ENCODE data around the gene STEAP4. TPM values are rescaled to one million over a fixed set of nuclear protein-coding genes. Genes with fewer than 3 reads are reported as not detected.

The STEAP4 gene
- total RNA-seq, 1 experiment from 2014 or later: under 0.01 TPM

- no peak overlapping the region for H3K4me3 ChIP-seq (ENCODE audit: insufficient read depth, low read depth, low read length)
- no peak for DNase-seq
- no peaks in the 10 kb centered on the region for H3K36me3 ChIP-seq (replicated peaks; ENCODE audit: control insufficient read depth, insufficient read depth, low read length)
- H3K27me3 ChIP-seq (ENCODE audit: control insufficient read depth, insufficient read depth, low read length): no peaks in the 10 kb centered on the region
These were observed 76.0 kb downstream of the STEAP4 start for GRCh38 chr7:88230646-88231045.

- no peak overlapping the region for H3K4me3 ChIP-seq (ENCODE audit: insufficient read depth, low read depth, low read length)
- no peaks in the 10 kb centered on the region for H3K36me3 ChIP-seq (replicated peaks; ENCODE audit: control insufficient read depth, insufficient read depth, low read length)
- no peak for DNase-seq
- no peaks in the 10 kb centered on the region for H3K27me3 ChIP-seq (ENCODE audit: control insufficient read depth, insufficient read depth, low read length)
These were observed 77.2 kb downstream of the STEAP4 start for GRCh38 chr7:88229302-88229995.

GRCh38 chr7:88226886-88227516, 79.7 kb downstream of the STEAP4 start:
- DNase-seq: no peak
- Histone ChIP-seq H3K4me3 (ENCODE audit: insufficient read depth, low read depth, low read length) (no peak overlapping the region), H3K36me3 (replicated peaks; ENCODE audit: control insufficient read depth, insufficient read depth, low read length) (no peaks in the 10 kb centered on the region), H3K27me3 (ENCODE audit: control insufficient read depth, insufficient read depth, low read length) (no peaks in the 10 kb centered on the region)

GRCh38 chr7:88226201-88226600, 80.5 kb downstream of the STEAP4 start:
- no peaks in the 10 kb centered on the region for H3K36me3 ChIP-seq (replicated peaks; ENCODE audit: control insufficient read depth, insufficient read depth, low read length)
- no peak for DNase-seq
- no peak overlapping the region for H3K4me3 ChIP-seq (ENCODE audit: insufficient read depth, low read depth, low read length)
- H3K27me3 ChIP-seq (ENCODE audit: control insufficient read depth, insufficient read depth, low read length): no peaks in the 10 kb centered on the region

GRCh38 chr7:88224601-88225275, 82.0 kb downstream of the STEAP4 start:
- DNase-seq: no peak
- Histone ChIP-seq H3K27me3 (ENCODE audit: control insufficient read depth, insufficient read depth, low read length) (no peaks in the 10 kb centered on the region), H3K4me3 (ENCODE audit: insufficient read depth, low read depth, low read length) (no peak overlapping the region), H3K36me3 (replicated peaks; ENCODE audit: control insufficient read depth, insufficient read depth, low read length) (no peaks in the 10 kb centered on the region)

- no peak for DNase-seq
- H3K27me3 ChIP-seq (ENCODE audit: control insufficient read depth, insufficient read depth, low read length): no peaks in the 10 kb centered on the region
- no peak overlapping the region for H3K4me3 ChIP-seq (ENCODE audit: insufficient read depth, low read depth, low read length)
- H3K36me3 ChIP-seq (replicated peaks; ENCODE audit: control insufficient read depth, insufficient read depth, low read length): no peaks in the 10 kb centered on the region
These were observed 83.4 kb downstream of the STEAP4 start for GRCh38 chr7:88223265-88223664.

Other genes with a start within 250 kb of the STEAP4 start
- gene SRI, start 86.9 kb downstream of the STEAP4 start, total RNA-seq (2014; rRNA removed; shearing (Covaris generic)): 87.1 and 95.8 TPM in 2 replicates